HG03097 (cell line): ENCODE data around the gene GUCA2B.

Source experiments
- ATAC-seq: cut with Tn5 transposase; IDR thresholded peaks from one replicate; pipeline ENCODE4 v1.9.1; 2021; ENCODE audit not compliant: unreplicated experiment, low FRiP score

The GUCA2B gene

DNA sequence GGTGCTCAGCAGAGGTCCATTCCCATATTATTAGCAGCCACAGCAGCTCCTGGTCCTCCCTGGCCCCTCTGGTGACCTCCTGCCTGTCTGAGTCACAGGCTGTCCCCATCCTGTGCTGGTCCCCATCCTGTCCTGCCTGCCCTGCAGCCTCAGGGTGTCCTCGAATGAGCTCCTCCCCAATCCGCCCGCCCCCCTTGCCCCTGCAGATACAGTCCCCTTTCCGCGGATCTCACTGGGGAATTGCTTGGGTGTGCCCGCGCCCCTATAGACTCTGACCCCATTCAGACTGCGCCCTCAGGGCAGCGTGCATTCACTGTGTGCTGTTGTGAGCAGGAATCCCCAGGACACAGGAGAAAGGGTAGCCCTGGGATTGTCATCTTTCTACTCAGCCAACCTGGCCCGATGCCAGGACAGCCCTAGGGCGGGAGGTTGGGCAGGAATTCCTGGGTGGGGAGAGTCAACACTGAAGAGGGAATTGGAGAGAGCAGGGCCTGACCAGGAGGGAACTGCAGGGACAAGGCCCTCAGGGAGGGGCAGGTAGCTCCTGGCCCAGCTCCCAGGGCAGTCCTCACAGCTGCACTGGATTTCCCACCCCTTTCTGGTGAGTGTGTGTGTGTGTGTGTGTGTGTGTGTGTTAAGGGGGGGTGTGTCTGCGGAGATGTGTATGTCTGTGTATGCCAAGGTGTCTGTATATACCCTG is 12.5 kb downstream of the GUCA2B start:
- no peak for ATAC-seq

DNA sequence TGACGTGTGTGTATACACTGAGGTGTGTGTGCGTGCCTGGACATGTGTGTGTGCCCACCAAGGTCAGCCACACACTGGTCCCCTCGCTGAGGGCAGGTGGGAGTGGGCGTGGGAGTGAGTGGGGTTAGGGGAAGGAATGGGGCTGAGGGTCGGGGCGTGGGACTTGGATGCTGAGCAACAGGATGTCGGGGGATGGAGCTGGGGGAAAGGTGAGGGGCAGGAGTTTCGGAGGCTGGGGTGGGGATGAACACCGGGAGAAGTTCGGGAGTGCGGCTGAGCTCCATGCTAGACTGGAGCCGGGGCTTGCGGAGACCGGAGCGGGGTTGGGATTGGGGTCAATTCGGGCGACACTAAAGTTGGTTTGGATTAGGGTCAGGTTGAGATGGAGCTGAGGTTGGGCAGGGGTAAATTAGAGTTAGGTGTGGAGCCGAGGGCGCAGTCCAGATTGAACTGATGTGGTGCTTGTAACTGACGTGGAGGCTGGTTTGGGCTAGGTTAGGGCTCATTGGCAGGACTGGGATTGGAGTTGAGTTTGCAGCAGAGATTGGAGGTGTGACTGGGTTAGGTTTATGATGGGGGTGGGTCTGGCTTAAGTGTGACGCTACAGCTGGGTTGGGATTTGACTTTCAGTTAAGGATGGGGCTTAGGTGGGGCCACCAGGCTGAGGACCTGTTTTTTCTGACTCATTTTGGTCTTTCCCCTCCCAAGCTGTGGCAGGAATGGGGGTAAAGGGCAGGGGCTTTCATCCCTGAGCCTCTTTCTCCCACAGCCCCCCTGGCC is 14.6 kb downstream of the GUCA2B start:
- no peak for ATAC-seq

DNA sequence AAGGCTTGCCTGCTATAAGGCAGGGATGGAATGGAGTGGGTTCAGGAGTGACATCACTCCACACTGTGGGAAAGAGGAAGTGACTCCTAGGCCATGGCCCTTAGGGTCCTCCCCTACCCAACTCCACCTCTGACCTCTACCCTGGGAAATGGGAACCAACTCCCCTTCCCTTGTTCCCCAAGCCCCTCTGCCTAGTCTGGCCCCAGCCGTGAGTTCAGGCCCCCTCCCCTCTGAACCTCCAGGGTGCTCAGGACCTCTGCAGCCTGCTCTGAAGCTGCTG is 15.1 kb downstream of the GUCA2B start:
- no peak for ATAC-seq

DNA sequence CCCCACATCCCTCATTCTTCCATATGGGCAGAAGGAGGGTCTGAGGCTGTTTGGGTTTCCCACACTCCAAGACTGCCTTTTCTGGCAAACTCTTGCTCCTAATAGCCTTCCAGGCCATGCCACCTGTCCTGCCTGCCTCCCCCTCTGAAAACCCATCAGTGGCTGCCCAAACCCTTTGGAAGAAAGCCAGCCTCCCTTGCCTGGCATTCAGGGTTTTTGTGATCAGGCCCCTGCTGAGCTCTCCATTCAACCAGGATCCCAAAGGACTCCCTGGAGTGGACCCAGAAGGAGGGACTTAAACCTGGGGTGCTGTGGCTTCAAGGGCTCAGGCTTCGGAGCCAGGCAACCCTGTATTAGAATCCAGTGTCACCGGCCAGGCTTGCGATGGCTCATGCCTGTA is 15.6 kb downstream of the GUCA2B start:
- no peak for ATAC-seq

DNA sequence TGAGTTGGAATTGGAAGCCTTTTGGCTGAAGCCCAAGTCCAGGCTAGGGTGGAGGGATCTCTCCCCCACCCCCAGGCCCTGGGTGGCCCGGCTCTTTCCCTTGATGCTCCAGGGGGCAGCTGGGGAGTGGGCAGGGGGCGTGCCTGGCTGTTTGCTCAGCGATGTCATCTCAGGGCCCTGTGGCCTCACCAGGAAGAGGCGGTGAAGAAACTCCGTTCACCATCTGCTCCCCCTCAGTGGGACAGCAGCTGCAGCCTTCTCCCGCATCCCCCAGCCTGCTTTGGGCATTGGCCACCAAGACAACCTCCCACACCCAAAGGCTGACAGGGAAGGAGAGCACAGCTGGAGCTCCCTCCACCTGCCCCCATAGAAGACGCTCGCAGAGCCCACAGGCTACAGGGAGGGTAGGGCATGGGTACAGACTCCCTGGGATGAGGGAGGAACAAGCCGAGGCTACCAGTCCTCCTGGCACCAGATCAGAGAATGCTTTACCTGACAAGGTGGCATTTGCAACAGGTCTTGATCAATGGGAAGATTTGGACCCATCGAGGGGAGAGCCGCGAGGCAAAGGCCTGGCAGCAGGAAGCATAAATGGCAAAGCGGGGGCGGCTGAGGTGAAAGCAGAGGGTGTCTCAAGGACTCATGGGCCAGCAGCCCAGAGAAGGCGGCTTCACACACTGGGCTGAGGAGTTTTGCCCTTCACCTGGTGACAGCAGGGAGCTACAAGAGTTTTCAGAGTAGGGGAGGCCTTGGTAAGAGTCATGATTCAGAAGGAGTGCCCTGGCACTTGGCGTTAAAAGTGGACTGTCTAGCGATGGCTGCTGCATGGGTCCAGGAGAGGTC is 17.8 kb downstream of the GUCA2B start:
- ATAC-seq: no peak

DNA sequence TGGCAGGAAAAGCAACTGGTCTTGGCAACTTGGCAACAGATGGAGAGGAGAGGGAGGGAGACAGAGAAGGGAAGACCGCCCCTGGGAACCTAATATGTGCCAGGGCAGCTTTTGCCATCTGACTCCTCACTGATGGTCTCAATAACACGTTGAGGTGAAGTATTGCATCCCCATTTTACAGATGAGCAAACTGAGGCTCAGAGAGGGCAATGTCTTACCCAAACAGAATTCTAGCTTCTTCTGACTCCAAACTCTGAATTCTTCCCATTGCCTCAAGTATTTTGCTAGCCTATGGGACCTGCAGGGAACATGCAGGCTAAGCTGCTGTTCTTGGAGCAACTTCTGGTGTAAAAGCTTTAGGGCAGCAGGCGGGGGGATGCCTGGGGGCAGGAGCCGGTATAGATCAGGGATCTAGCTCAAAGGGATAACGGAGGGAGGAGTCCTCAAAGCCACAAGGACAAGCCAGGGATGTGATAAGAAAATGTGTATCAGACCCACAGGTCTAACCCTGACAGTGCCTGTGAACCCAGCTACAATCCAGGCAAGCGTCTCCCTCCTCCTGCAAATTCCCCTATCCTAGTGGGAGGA is 18.6 kb downstream of the GUCA2B start:
- no peak for ATAC-seq

DNA sequence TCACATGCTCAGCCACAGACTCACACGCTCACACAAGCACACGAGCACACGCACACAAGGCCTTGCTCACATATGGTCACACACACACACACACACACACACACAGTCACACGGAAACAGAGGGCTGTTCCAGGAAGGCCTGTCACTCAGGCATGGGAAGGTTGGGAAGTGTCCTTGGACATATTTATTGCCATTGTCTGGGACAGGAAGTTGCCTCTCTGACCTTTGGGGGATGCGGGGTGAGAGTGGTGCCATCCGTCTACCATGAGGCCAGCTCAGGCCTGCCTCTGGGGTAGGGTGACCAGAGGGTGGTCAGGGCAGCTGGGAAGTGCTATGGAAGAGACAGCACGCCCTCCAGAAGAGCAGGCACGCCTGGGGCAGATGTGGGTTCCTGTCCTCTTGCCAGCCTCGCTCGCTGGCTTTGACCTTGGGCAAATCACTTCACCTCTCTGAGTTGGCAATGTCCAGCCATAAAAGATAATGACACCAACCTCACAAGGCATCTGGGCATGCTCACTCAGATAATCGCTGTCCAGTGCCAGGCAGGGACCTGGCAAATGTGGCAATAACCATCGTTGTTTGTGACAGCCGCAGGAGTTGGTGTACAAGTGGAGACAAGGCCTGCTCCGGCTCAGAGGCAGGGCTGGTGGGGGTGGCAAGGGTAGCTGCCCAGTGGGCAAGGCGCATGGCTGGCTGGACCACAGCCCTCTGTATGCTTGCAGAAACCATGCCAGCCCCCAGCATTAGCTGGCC is 19.3 kb downstream of the GUCA2B start:
- ATAC-seq: no peak

DNA sequence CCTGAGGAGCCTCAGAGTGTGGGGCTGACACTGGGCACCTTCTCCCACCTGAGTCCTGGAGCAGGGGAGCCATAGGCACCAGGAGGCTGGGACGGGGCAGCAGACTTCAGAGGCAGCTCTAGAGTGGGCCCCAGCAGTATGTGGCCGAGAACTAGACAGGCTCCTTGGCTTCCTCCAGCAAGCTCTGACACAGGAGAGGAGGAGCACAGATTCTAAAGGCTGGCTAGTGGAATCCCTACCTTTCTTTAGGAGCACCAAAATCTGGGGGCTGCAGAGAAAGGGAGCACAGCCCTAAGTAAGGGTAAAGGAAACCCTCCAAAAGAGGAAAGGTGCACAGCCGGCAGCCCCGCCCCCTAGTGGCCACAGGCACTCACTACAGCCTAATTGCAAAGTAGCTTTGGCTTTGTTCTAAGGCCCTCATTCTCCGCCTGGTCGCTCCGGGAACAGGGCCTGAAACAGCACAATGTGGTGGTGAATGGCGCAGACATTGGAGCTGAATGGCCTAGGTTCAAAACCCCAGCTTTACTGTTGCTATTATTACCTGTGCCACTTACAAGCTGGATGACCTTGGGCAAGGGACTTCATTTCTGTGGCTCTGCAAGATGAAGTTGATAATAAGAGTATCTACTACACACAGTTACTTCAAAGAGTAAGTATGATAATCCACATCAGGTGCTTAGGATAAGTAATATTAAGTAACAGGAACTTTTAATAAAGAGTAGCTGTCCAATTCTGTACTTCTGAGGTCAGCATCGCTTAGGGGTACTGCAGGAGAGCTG is 20.1 kb downstream of the GUCA2B start:
- no peak for ATAC-seq

DNA sequence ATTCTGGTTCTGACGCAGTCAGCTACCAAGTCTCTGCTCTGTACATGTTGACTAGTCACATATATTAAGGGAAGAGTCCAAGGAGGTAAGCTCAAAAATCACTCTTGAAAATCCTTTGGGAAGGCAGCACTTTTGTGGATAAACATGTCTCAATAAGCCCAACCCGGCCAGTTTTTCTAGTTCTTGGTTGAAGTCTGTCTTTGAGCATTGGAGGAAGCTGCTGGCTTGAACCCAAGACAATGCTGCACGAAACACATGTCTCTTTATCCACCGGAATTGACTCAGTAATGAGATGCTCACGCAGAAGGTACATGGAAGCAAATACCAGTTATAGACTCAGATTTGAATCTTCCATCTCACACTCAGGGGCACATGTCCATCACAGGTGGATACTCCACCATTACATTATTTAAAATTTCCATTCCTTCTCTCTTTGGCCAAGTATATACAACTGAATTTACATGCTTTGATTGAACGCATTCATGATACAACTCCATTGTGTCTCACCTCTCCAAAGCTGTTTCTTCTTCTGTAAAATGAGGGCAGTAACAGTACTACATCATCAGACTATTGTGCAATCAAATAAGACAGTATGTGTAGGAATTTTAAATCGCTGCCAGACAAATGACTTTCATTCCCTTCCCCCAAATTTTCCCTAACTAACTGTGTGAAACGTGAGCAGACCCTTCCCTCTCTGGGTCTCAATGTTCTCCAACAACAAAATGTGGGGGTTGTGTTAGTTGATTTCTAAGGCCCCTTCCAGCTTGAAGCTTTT is 20.9 kb downstream of the GUCA2B start:
- ATAC-seq: no peak

DNA sequence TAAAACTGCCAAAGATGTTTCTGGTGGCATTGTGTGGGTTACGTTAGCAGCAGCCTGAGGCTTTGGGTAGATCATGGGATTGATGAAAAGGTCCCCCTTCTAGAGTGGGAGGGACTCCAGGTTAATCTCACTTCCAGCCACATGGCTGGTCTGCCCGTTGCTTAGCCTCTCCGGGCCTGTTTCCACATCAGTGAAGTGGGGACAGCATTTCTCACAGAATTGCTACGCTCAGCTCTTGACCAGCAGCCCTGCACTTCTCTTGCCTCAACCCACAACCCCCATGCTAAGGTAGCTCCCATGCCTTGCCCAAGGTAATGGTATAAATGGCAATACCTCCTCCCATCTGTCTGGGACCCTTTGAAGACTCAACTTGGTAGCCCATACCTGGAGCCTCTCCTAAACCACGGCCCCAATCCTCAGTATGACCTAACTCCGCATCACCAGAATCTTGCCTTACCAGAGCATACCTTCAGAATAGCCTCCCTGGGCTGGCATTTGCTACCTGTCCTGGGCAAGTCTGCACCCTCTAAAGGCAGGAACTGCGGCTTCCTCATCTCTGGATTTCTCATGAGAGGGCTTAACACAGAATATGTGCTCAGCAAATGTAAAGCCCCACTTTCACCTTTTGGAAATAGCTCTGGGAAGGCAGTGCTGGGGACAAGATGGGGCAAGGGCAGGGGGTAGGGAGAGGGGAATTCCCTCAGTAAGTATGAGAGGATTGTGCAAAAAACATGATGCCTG is 22.3 kb downstream of the GUCA2B start:
- ATAC-seq: no peak

DNA sequence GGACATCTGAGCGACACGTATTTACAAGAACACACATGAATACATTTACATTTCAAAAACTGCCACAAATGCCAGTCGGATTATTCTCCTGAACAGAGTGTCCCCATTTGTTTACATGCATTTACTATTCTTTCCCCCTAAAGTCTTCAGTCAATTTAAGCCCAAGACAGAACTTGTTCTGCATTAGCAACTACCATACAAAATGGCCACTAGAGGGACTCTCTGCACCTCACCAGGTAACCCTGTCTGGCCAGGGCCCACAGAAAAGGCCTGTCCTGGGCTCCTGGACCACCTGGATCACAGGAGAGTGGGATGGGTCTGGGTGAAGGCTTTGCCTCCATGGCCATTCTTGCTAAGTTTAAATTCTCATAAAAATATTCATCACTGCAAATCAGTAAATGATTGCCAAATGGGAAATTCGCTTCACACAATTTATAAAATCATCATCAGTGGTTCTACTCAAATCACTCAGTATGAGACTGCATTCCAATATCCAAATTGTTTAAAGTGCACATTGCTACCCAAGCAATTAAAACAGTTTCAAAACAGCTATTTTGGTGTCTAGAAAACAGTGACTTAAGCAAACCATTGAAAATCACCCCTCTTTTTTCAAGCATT is 23.8 kb downstream of the GUCA2B start:
- no peak for ATAC-seq

DNA sequence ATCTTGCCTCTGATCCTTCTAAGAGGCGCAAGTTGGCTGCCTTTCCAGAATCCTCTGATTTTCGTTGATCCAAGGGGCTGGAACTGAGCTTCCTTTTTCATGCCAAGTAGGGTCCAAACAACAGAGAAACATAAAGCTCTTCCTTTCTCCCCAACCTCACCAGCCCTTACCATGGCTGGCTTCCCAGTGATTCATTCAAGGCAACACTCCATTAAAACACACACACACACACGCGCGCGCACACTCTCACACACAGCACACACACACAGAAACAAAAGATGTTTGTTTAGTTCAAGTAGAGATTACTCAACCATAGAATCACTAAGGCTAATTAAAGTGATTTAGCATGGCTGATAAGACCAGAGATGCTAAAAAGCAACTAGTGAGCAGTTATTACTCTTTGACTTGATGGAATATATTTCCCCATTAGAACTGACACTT is 24.4 kb downstream of the GUCA2B start:
- no peak for ATAC-seq

DNA sequence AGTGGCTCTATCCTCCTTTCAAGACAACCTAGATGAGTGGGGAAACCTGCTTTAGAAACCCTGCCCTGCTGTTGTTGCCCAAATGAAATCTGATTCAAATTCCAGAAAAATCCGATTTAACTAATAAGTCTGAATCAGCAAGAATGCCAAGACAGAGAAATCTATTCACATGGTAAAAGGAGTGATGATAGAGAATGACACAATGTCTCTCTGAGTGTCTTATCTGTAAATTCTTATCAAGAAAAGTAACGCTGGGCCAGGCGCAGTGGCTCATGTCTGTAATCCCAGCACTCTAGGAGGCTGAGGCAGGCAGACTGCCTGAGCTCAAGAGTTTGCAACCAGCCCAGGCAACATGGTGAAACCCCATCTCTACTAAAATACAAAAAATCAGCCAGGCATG is 25.0 kb downstream of the GUCA2B start:
- no peak for ATAC-seq

DNA sequence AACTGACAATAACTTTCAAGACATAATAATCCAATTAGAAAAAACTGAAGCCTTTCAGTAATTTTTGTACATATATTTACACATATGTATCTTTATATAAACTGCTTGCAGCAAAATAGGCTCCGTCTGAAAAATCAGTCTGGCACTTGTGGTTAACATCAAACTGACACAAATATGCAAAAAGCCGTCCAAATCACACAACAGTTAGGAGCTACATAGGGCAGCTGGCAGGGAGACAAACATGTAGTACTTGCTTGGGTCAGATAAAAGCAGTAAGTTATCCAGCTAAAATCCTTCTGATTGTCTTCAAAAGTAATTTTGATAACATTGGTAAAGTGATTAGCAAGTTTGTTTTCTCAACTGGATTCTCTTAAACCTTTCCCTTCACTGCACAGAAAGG is 26.1 kb downstream of the GUCA2B start:
- no peak for ATAC-seq

DNA sequence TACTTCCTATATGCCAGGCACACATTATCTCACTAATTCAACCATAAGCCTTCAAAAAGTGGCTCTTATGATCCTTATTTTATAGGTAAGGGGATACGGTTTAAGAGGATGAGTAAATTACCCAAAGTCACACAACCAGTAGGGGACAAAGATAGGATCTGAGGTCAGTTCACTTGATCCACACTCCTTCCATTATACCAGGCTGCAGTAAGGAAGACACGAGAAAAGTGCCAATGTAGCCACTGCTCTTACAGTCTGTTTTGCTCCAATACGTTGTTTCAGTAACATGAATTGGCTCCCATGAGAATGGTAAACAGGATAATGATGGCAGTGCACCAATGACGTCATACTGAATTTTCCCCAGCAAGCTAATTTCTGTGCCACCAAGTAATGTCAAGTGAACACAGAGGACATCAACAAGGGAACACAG is 26.7 kb downstream of the GUCA2B start:
- no peak for ATAC-seq

DNA sequence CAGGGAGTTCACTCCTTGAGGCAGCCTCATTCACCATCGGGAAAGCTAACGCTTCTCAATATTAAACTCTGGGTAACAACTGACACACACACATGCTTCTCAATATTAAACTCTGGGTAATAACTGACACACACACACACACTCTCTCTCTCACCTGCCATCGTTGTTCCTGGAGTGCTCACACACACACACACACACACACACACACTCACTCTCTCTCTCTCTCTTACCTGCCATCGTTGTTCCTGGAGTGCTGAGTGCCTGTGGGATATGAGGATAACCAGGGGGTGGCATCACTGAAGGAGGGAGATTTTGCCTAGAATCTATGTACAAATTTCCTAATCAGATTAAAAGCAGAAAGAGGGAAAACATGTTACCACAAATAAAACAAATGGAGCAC is 28.5 kb downstream of the GUCA2B start:
- no peak for ATAC-seq

DNA sequence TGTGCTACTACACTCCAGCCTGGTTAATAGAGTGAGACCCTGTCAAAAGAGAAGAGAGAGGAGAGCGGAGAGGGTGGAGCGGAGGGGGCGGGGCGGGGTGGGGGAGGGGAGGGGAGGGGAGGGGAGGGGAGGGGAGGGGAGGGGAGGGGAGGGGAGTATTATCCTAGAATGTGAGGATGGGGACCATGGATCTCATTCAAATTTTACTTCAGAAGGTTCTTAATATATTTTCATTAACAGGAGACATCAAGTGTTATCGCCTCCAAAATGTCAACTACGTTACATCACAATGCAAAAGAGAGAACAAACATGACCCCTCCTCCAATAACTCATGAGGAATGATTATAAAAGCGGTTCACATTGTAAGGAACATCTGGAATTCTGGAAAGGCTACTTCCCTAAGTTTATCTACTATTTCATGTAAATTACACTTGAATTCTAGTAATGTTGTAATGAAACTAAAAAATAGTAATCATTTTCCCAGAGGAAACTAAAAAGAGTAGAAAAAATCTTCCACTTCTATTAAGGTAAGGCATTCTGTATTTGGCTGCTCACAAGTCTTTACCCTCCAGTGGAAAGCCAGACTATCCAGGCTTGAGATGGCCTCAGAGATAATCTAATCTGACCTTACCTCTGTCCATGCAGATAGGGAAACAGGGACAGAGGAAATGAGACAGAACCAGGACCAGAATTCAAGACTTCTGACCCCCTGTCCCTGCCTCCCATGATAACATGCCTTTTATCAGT is 30.2 kb downstream of the GUCA2B start:
- no peak for ATAC-seq
